Peyer's patch (tissue), 4 donors: ENCODE measurements around the gene SMAP2.

Experiments
- CTCF ChIP-seq, 6 experiments: fragments of 450-650 bp in 4 of 6; fragments of 200-600 bp in 2 of 6; sonication (generic) in 1 of 6; IDR thresholded peaks; one replicate each; pipeline ENCODE4 v1.5.1; 2017 to 2019; ENCODE audit warnings: antibody characterized with exemption in 6 of 6, mild to moderate bottlenecking in 3 of 6, moderate library complexity in 1 of 6
- POLR2A ChIP-seq, 2 donors: fragments of 450-650 bp; IDR thresholded peaks; one replicate each; pipeline ENCODE4 v1.5.1; 2017; ENCODE audit warnings: antibody characterized with exemption in 2 of 2, mild to moderate bottlenecking in 2 of 2, moderate library complexity in 2 of 2

GRCh38 chr1:40362199-40362598 lies 11.3 kb upstream of the SMAP2 start:
- TF ChIP-seq CTCF (IDR thresholded peaks at IDR 0.05) (no peak), POLR2A (IDR thresholded peaks at IDR 0.05) (no peak)
